Activated CD4-positive, alpha-beta T cell treated with anti-CD3 and anti-CD28 coated beads, Interleukin-2, amount 50 U/mL, for 48 hours (primary cell): Measurements from ENCODE around the gene SSX7.
"Not testable (repeated sequence)": the region's sequence is repeated elsewhere in the genome, so short reads cannot be mapped to it uniquely, and the experiment has no call there.

Experiments used
- DNase-seq, 2 experiments: peaks; one replicate each; pipeline ENCODE4 v3.0.0-alpha.2; 2020

The SSX7 gene

GRCh38 chrX:52654800-52655199 lies at the start of gene SSX7:
TSS of gene SSX7 (minus strand) at chrX:52654900. CDS start at chrX:52653472, 1,428 bp downstream.
- not testable (repeated sequence) for DNase-seq

GRCh38 chrX:52692034-52692433 lies 37.3 kb upstream of the SSX7 start:
- DNase-seq = not testable (repeated sequence)

GRCh38 chrX:52662218-52662617 lies 7.5 kb upstream of the SSX7 start:
- not testable (repeated sequence) for DNase-seq

- not testable (repeated sequence) for DNase-seq
These were observed 775 bp upstream of the SSX7 start for GRCh38 chrX:52655475-52655874.

- not testable (repeated sequence) for DNase-seq
These were observed 4.0 kb downstream of the SSX7 start for GRCh38 chrX:52650676-52651075.

GRCh38 chrX:52648956-52649355 lies 5.7 kb downstream of the SSX7 start:
- not testable (repeated sequence) for DNase-seq

GRCh38 chrX:52628483-52628882 lies 26.2 kb downstream of the SSX7 start:
- not testable (repeated sequence) for DNase-seq

- not testable (repeated sequence) for DNase-seq
These were observed 34.0 kb downstream of the SSX7 start for GRCh38 chrX:52620661-52621060.

- DNase-seq = no peak
These were observed 45.7 kb downstream of the SSX7 start for GRCh38 chrX:52608961-52609360.

GRCh38 chrX:52603151-52603550 lies 51.5 kb downstream of the SSX7 start:
- not testable (repeated sequence) for DNase-seq

GRCh38 chrX:52598886-52599285 lies 55.8 kb downstream of the SSX7 start:
- no peak for DNase-seq

- DNase-seq = no peak
These were observed 60.0 kb downstream of the SSX7 start for GRCh38 chrX:52594658-52595057.
